ENCODE data around the gene GPR75. TPM values are rescaled to one million over a fixed set of nuclear protein-coding genes. Genes with fewer than 3 reads are reported as not detected.
"Not testable (repeated sequence)": the region's sequence is repeated elsewhere in the genome, so short reads cannot be mapped to it uniquely, and the experiment has no call there.

GPR75 gene
- total RNA-seq, 1 donor from 2014 or later = 1.6 TPM

GRCh38 chr2:53854678-53855077 lies 5.1 kb downstream of the GPR75 start:
- no peak for ATAC-seq

GRCh38 chr2:53852532-53852931 lies 7.2 kb downstream of the GPR75 start:
- ATAC-seq (no peak), DNase-seq (ENCODE audit: low spot score) (no peak)

More at GRCh38 chr2:53854678-53855077, 5.1 kb downstream of the GPR75 start:
- DNase-seq (ENCODE audit: low spot score) = no peak

GRCh38 chr2:53851052-53851757 lies 8.6 kb downstream of the GPR75 start:
- ATAC-seq = peak; percentile 95
- peak; percentile 60 for DNase-seq (ENCODE audit: low spot score)

- DNase-seq (ENCODE audit: low spot score) (no peak), ATAC-seq (no peak)
Observed at GRCh38 chr2:53848062-53848461, 11.7 kb downstream of the GPR75 start.

- DNase-seq (ENCODE audit: low spot score) (no peak), ATAC-seq (no peak)
Observed at GRCh38 chr2:53843595-53843994, 16.2 kb downstream of the GPR75 start.

- ATAC-seq (no peak), DNase-seq (ENCODE audit: low spot score) (no peak)
Observed at GRCh38 chr2:53842891-53843290, 16.9 kb downstream of the GPR75 start.

GRCh38 chr2:53841651-53842050 lies 18.1 kb downstream of the GPR75 start:
- not testable (repeated sequence) for DNase-seq (ENCODE audit: low spot score); ATAC-seq

GRCh38 chr2:53840580-53840979 lies 19.2 kb downstream of the GPR75 start:
- ATAC-seq = no peak
- no peak for DNase-seq (ENCODE audit: low spot score)

GRCh38 chr2:53829980-53830290 lies 29.8 kb downstream of the GPR75 start:
- not testable (repeated sequence) for ATAC-seq; DNase-seq (ENCODE audit: low spot score)

GRCh38 chr2:53829273-53829979 lies 30.3 kb downstream of the GPR75 start:
- DNase-seq (ENCODE audit: low spot score) (peak; percentile 70), ATAC-seq (peak; percentile 65)

GRCh38 chr2:53828331-53828730 lies 31.4 kb downstream of the GPR75 start:
- no peak for DNase-seq (ENCODE audit: low spot score)
- no peak for ATAC-seq

GRCh38 chr2:53827398-53828175 lies 32.2 kb downstream of the GPR75 start:
- DNase-seq (ENCODE audit: low spot score) = no peak
- no peak for ATAC-seq

- ATAC-seq (peak; percentile 76), DNase-seq (ENCODE audit: low spot score) (peak; percentile 66)
Observed at GRCh38 chr2:53826587-53827397, 33.0 kb downstream of the GPR75 start.

GRCh38 chr2:53826030-53826410 lies 33.7 kb downstream of the GPR75 start:
- no peak for DNase-seq (ENCODE audit: low spot score)
- ATAC-seq = no peak

GRCh38 chr2:53823639-53824038 lies 36.1 kb downstream of the GPR75 start:
- not testable (repeated sequence) for DNase-seq (ENCODE audit: low spot score); ATAC-seq

GRCh38 chr2:53821810-53822209 lies 38.0 kb downstream of the GPR75 start:
- ATAC-seq = no peak
- DNase-seq (ENCODE audit: low spot score) = no peak

GRCh38 chr2:53820711-53821110 lies 39.1 kb downstream of the GPR75 start:
- DNase-seq (ENCODE audit: low spot score) = no peak

GRCh38 chr2:53820048-53820447 lies 39.7 kb downstream of the GPR75 start:
- DNase-seq (ENCODE audit: low spot score) = no peak
- ATAC-seq = no peak

More at GRCh38 chr2:53820711-53821110, 39.1 kb downstream of the GPR75 start:
- no peak for ATAC-seq

- no peak for DNase-seq (ENCODE audit: low spot score)
- ATAC-seq = no peak
Observed at GRCh38 chr2:53819634-53820033, 40.1 kb downstream of the GPR75 start.

GRCh38 chr2:53818854-53819435 lies 40.8 kb downstream of the GPR75 start:
- DNase-seq (ENCODE audit: low spot score) (no peak), ATAC-seq (peak; percentile 79)

Measured in left lobe of liver (tissue), 2 donors.